GM06990 (cell line): Measurements from ENCODE around the gene BRD4.

ENCODE experiments used
- DNase-seq: peaks from one replicate; pipeline ENCODE4 v3.0.0-alpha.2; 2011; ENCODE audit not compliant: insufficient read length; ENCODE audit errors: extremely low read depth
- H3K27me3 ChIP-seq: replicated peaks from 2 replicates; pipeline ENCODE4 v1.6.0; 2011; ENCODE audit warnings: low read length; ENCODE audit not compliant: control insufficient read depth, insufficient read depth
- H3K36me3 ChIP-seq: 2 replicates; pipeline ENCODE4 v1.5.1; 2011; ENCODE audit warnings: low read length; ENCODE audit not compliant: control insufficient read depth, insufficient read depth
- H3K4me3 ChIP-seq: replicated peaks from 2 replicates; pipeline ENCODE4 v1.5.1; 2011; ENCODE audit warnings: low read depth, mild to moderate bottlenecking, control low read depth, low read length
- CTCF ChIP-seq: IDR thresholded peaks from 2 replicates; pipeline ENCODE4 v1.5.1; 2011; ENCODE audit warnings: low read length, control low read depth, mild to moderate bottlenecking, inconsistent platforms; ENCODE audit not compliant: insufficient read depth, poor library complexity, severe bottlenecking

Gene BRD4

DNA sequence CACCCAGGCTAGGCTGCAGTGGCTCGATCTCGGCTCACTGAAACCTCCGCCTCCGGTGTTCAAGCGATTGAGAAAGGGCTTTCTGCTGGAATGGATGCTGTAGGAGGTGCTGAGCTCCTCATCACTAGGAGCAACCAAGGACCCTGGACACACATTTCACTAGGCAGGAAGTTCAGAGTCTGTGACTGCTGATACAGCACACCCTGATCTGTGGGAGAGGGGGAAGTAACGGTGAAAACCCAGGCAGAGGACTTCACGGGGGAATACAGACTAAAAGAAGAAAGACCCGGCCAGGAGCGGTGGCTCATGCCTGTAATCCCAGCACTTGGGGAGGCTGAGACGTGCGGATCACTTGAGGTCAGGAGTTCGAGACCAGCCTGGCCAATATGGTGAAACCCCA is 119.6 kb downstream of the BRD4 start:
- H3K27me3 ChIP-seq: no peaks in the 10 kb centered on the region
- H3K4me3 ChIP-seq: no peak overlapping the region
- no peaks in the 10 kb centered on the region for H3K36me3 ChIP-seq
- no peak for TF ChIP-seq CTCF
- no peak for DNase-seq

- Histone ChIP-seq H3K27me3 (no peaks in the 10 kb centered on the region), H3K4me3 (no peak overlapping the region), H3K36me3 (no peaks in the 10 kb centered on the region)
- no peak for TF ChIP-seq CTCF
- no peak for DNase-seq
Measured at GRCh38 chr19:15210323-15210781, 122.0 kb downstream of the BRD4 start.

- DNase-seq: no peak
- H3K36me3 ChIP-seq: no peaks in the 10 kb centered on the region
- no peak for TF ChIP-seq CTCF
- no peak overlapping the region for H3K4me3 ChIP-seq
- no peaks in the 10 kb centered on the region; the same call in 1 of the 2 replicates for H3K27me3 ChIP-seq
Measured at GRCh38 chr19:15201374-15202023, 130.8 kb downstream of the BRD4 start.

DNA sequence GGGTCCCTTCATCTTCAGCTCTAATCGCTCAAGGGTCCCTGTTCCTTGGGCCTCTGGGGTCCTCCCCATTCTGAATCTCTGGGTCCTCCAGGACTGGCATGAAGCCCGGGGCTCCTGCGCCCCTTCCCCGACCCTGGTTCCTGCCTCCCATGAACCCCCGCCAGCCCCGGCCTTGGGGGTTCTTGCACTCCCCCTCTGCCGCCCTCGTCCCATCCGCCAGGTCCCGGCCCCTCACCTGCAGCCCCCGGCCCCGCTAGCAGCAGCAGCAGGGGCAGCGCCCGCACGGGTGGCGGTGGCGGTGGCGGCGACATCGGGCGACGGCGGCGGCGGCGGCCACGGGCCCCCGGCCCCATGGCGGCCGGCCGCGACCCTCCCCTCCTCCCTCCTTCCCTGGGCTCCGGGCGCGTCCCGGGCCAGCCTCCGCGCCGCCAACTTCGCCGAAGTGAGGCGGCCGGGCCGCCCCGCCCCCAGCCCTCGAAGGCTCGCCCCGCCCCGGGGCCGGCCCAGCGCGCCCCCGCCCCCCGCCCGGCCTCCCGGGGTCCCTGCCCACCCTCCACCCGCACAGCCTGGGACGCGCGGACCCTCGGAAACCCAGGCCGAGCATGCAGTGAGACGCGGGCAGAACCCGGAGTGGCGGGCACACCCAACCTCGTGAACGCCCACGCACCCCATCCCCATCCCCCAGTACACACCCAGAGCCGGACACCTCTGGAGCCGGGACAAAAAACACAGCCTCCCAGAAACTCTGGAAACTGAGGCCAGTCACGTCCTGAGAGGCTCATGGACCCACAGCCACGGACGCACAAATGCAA is 131.6 kb downstream of the BRD4 start, which contains the start of gene NOTCH3:
NOTCH3 (minus strand) TSS at position 443 of the 812 bp plus-strand sequence; CDS start at position 353, 90 bp downstream.
- no peak for TF ChIP-seq CTCF
- no peak within 1 kb of the TSS for H3K4me3 ChIP-seq
- no peak for DNase-seq
- no peaks in the 10 kb centered on the region for H3K36me3 ChIP-seq
- no peaks in the 10 kb centered on the region; the same call in 1 of the 2 replicates for H3K27me3 ChIP-seq

DNA sequence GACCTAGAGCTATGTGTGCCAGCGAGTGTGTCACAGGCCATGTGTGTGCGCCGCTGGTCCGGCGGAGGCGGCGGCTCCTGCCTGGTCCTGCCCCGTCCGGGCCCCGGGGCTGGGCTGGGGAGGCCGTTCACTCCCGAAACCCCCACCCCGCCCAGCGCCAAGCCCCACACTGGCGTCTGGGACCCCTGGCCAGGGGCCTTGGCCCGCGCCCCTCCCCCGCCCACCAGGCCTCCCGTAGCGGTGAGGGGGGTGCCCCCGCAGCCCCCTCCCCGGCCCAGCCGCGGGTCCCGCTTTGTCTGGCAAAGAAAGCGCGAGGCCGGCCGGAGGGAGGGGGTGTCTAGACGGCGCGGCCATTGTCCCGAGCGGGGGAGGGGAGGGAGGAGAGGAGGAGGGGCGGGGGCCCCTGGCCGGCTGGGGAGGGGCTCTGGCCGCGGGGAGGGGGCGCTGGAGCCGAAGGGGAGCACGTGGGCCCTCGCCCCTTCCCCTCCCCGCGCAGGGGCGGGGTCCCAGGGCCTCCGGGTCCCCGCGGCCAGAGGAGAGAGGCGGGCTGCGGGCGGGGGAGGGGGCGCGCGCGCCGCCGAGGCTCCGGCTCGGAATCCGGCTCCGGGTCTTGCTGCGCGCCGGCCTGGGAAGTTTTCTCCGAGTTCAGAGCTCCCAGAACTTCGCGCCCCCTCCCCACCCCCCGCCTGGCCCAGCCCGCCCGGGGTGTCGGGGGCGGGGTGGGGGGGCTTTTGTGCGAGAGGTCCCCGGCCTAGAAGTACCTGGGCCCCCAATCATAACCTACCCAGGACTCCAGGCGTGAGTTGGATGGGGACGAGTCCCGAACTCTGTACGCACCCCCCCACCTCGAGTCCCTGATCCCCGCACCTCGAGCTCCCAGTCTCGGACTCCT is 132.4 kb downstream of the BRD4 start:
- H3K36me3 ChIP-seq: no peaks in the 10 kb centered on the region
- no peak overlapping the region for H3K4me3 ChIP-seq
- no peaks in the 10 kb centered on the region; the same call in none of the 2 replicates for H3K27me3 ChIP-seq
- no peak for DNase-seq
- TF ChIP-seq CTCF: no peak
